GM23338 (cell line): ENCODE results near the gene GP2. TPM values are rescaled to one million over a fixed set of nuclear protein-coding genes. Genes with fewer than 3 reads are reported as not detected.

Source experiments
- ATAC-seq: fragments of 200-7000 bp; cut with Tn5 transposase; 3 replicates; pipeline ENCODE4 v1.9.1; 2020
- DNase-seq: peaks from one replicate; pipeline ENCODE4 v3.0.0-alpha.2; 2015; ENCODE audit warnings: low spot score
- H2AFZ ChIP-seq: fragments of 200-600 bp; sonication (generic); 2 replicates; pipeline ENCODE4 v1.8.0; 2016; ENCODE audit warnings: antibody characterized with exemption, mild to moderate bottlenecking, moderate library complexity
- H3F3A ChIP-seq: fragments of 200-600 bp; sonication (generic); replicated peaks from 2 replicates; pipeline ENCODE4 v1.8.0; 2017; ENCODE audit warnings: antibody characterized with exemption, mixed run types, low read depth
- H3K27ac ChIP-seq: fragments of 200-600 bp; sonication (generic); 2 replicates; pipeline ENCODE4 v1.6.1; 2016; ENCODE audit warnings: low read depth
- H3K27me3 ChIP-seq: fragments of 200-600 bp; sonication (generic); 2 replicates; pipeline ENCODE4 v1.8.0; 2016; ENCODE audit warnings: mild to moderate bottlenecking, mixed run types, moderate library complexity; ENCODE audit not compliant: insufficient read depth
- H3K36me3 ChIP-seq: fragments of 200-600 bp; sonication (generic); 2 replicates; pipeline ENCODE4 v1.8.0; 2016; ENCODE audit warnings: mild to moderate bottlenecking; ENCODE audit not compliant: insufficient read depth
- H3K4me1 ChIP-seq: fragments of 200-600 bp; sonication (generic); 2 replicates; pipeline ENCODE4 v1.8.0; 2016; ENCODE audit warnings: mild to moderate bottlenecking, moderate library complexity; ENCODE audit not compliant: insufficient read depth
- H3K4me2 ChIP-seq: fragments of 200-600 bp; sonication (generic); 2 replicates; pipeline ENCODE4 v1.7.1; 2017; ENCODE audit warnings: mixed run types
- H3K4me3 ChIP-seq: fragments of 200-600 bp; sonication (generic); 2 replicates; pipeline ENCODE4 v1.6.1; 2016; ENCODE audit warnings: mixed run types
- H3K79me2 ChIP-seq: fragments of 200-600 bp; sonication (generic); replicated peaks from 2 replicates; pipeline ENCODE4 v1.8.0; 2017; ENCODE audit warnings: mild to moderate bottlenecking; ENCODE audit not compliant: insufficient read depth
- H3K9me2 ChIP-seq: fragments of 200-600 bp; sonication (generic); 2 replicates; pipeline ENCODE4 v1.8.0; 2017; ENCODE audit not compliant: insufficient read depth
- H4K20me1 ChIP-seq: fragments of 200-600 bp; sonication (generic); replicated peaks from 2 replicates; pipeline ENCODE4 v1.8.0; 2017; ENCODE audit warnings: mild to moderate bottlenecking; ENCODE audit not compliant: insufficient read depth
- H3K27ac Mint-ChIP-seq: 2 replicates; pipeline ENCODE4 v1.8.0; 2020; ENCODE audit warnings: inconsistent platforms, mild to moderate bottlenecking, moderate library complexity, mixed read lengths
- H3K27me3 Mint-ChIP-seq: 3 replicates; pipeline ENCODE4 v1.8.0; 2022; ENCODE audit warnings: low read depth, mild to moderate bottlenecking, moderate library complexity, mixed read lengths, inconsistent platforms; ENCODE audit not compliant: insufficient read depth, poor library complexity
- H3K36me3 Mint-ChIP-seq: 3 replicates; pipeline ENCODE4 v1.8.0; 2021; ENCODE audit warnings: low read depth, mild to moderate bottlenecking, inconsistent platforms, moderate library complexity, mixed read lengths
- H3K4me1 Mint-ChIP-seq: 3 replicates; pipeline ENCODE4 v1.8.0; 2020; ENCODE audit warnings: mild to moderate bottlenecking, inconsistent platforms, mixed read lengths
- H3K4me3 Mint-ChIP-seq: 3 replicates; pipeline ENCODE4 v1.8.0; 2021; ENCODE audit warnings: moderate library complexity, mild to moderate bottlenecking, inconsistent platforms, mixed read lengths
- H3K9me3 Mint-ChIP-seq: 3 replicates; pipeline ENCODE4 v1.8.0; 2020; ENCODE audit warnings: moderate library complexity, mild to moderate bottlenecking, inconsistent platforms, mixed read lengths
- JUNB ChIP-seq: IDR thresholded peaks from one replicate; pipeline ENCODE4 v1.6.1; 2016; ENCODE audit warnings: antibody characterized with exemption; ENCODE audit not compliant: unreplicated experiment
- NANOG ChIP-seq: IDR thresholded peaks from 2 replicates; pipeline ENCODE4 v1.6.1; 2016; ENCODE audit warnings: antibody characterized with exemption, borderline replicate concordance
- ZNF114 ChIP-seq: fragments of 250-450 bp; sonication (Bioruptor Pico); IDR thresholded peaks from 2 replicates; pipeline ENCODE4 v1.5.0; 2020; ENCODE audit warnings: mild to moderate bottlenecking, moderate library complexity
- ZNF331 ChIP-seq: fragments of 250-450 bp; sonication (Bioruptor Pico); IDR thresholded peaks from 2 replicates; pipeline ENCODE4 v1.5.0; 2020; ENCODE audit warnings: low read depth, mild to moderate bottlenecking, moderate library complexity
- polyA plus RNA-seq: library from polyadenylated mRNA; unstranded; fragments of >200 nt; fragmentation: Nextera tagmentation; extraction: Ambion mirVana; gene quantifications from 2 replicates; pipeline ENCODE4 v1.2.1, GENCODE V29; 2016
- total RNA-seq: library from RNA; depleted of rRNA; stranded (reverse); fragments of >200 nt; shearing (Covaris generic); gene quantifications from 2 replicates; pipeline ENCODE4 v1.2.3, GENCODE V29; 2014
- TF ChIP-seq, protein P1 (sequence below): fragments of 250-450 bp; sonication (Bioruptor Pico); IDR thresholded peaks from 2 replicates; pipeline ENCODE4 v1.5.0; 2020; ENCODE audit warnings: mild to moderate bottlenecking, moderate library complexity
- TF ChIP-seq, protein P2 (sequence below), 2 experiments: fragments of 200-600 bp in 1 of 2; sonication (generic) in 1 of 2; conservative IDR thresholded peaks; 2 replicates each; pipeline versions ENCODE4 v1.5.1 to v1.6.1; 2016 to 2017; ENCODE audit warnings: antibody characterized with exemption in 2 of 2, low read depth in 2 of 2, mild to moderate bottlenecking in 2 of 2, moderate library complexity in 1 of 2

Gene GP2
- total and polyA plus RNA-seq, 2 experiments from 2014 or later, result not detected

DNA sequence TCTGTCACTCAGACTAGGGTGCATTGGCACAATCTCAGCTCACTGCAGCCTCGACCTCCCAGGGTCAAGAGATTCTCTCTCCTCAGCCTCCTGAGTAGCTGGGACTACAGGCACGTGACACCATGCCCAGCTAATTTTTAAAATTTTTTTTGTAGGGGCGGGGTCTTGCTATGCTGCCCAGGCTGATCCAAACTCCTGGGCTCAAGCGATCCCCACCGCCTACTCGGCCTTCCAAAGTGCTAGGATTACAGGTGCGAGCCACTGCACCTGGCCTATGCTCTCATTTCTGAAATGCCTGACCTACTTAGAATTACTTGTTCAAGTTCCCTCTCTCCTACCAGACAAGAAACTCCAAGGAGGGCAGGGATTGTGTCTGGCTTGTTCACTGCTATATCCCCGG is 5.1 kb upstream of the GP2 start (continued):
- TF ChIP-seq, protein P1, sequence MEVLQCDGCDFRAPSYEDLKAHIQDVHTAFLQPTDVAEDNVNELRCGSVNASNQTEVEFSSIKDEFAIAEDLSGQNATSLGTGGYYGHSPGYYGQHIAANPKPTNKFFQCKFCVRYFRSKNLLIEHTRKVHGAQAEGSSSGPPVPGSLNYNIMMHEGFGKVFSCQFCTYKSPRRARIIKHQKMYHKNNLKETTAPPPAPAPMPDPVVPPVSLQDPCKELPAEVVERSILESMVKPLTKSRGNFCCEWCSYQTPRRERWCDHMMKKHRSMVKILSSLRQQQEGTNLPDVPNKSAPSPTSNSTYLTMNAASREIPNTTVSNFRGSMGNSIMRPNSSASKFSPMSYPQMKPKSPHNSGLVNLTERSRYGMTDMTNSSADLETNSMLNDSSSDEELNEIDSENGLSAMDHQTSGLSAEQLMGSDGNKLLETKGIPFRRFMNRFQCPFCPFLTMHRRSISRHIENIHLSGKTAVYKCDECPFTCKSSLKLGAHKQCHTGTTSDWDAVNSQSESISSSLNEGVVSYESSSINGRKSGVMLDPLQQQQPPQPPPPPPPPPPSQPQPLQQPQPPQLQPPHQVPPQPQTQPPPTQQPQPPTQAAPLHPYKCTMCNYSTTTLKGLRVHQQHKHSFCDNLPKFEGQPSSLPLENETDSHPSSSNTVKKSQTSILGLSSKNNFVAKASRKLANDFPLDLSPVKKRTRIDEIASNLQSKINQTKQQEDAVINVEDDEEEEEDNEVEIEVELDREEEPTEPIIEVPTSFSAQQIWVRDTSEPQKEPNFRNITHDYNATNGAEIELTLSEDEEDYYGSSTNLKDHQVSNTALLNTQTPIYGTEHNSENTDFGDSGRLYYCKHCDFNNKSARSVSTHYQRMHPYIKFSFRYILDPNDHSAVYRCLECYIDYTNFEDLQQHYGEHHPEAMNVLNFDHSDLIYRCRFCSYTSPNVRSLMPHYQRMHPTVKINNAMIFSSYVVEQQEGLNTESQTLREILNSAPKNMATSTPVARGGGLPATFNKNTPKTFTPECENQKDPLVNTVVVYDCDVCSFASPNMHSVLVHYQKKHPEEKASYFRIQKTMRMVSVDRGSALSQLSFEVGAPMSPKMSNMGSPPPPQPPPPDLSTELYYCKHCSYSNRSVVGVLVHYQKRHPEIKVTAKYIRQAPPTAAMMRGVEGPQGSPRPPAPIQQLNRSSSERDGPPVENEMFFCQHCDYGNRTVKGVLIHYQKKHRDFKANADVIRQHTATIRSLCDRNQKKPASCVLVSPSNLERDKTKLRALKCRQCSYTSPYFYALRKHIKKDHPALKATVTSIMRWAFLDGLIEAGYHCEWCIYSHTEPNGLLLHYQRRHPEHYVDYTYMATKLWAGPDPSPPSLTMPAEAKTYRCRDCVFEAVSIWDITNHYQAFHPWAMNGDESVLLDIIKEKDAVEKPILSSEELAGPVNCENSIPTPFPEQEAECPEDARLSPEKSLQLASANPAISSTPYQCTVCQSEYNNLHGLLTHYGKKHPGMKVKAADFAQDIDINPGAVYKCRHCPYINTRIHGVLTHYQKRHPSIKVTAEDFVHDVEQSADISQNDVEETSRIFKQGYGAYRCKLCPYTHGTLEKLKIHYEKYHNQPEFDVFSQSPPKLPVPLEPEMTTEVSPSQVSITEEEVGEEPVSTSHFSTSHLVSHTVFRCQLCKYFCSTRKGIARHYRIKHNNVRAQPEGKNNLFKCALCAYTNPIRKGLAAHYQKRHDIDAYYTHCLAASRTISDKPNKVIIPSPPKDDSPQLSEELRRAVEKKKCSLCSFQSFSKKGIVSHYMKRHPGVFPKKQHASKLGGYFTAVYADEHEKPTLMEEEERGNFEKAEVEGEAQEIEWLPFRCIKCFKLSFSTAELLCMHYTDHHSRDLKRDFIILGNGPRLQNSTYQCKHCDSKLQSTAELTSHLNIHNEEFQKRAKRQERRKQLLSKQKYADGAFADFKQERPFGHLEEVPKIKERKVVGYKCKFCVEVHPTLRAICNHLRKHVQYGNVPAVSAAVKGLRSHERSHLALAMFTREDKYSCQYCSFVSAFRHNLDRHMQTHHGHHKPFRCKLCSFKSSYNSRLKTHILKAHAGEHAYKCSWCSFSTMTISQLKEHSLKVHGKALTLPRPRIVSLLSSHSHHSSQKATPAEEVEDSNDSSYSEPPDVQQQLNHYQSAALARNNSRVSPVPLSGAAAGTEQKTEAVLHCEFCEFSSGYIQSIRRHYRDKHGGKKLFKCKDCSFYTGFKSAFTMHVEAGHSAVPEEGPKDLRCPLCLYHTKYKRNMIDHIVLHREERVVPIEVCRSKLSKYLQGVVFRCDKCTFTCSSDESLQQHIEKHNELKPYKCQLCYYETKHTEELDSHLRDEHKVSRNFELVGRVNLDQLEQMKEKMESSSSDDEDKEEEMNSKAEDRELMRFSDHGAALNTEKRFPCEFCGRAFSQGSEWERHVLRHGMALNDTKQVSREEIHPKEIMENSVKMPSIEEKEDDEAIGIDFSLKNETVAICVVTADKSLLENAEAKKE (CRISPR knock-in tag), result no peak
- no peak for TF ChIP-seq NANOG

DNA sequence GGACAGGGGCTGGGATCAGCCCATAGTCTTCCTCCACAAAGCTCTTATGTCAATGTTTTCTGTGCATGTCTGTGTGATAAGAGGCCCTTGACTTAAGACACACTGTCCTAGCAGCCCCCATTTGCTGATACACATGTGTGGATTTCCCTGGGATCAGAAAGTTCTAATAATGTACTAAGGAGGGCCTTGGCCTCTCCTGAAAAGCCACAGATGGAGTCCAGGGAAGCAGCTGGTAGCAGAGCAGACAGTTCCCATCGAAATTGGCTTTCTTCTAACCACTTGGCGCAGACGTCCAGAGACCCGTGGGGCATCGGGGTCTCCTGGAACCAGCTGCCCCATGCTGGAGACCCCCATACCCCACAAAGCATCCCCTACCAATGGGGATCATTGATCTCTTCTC is 4.3 kb upstream of the GP2 start:
- H3K36me3 ChIP-seq, result no peaks in the 10 kb centered on the region

More for the DNA sequence above, 4.3 kb upstream of the GP2 start:
- no peaks in the 10 kb centered on the region; the same call in 2 of the 3 replicates for H3K4me1 Mint-ChIP-seq
- no peaks in the 10 kb centered on the region for H3K36me3 Mint-ChIP-seq
- ATAC-seq (no peak), DNase-seq (no peak)
- Histone ChIP-seq H4K20me1 (no peaks in the 10 kb centered on the region), H3K4me2 (no peak overlapping the region), H3K9me2 (peaks cover 1% of the 10 kb centered on the region; the same call in 1 of the 2 replicates), H3K27ac (no peak overlapping the region), H3K79me2 (no peaks in the 10 kb centered on the region), H3K4me3 (no peak overlapping the region), H3F3A (no peaks in the 10 kb centered on the region), H3K4me1 (peaks cover under 1% of the 10 kb centered on the region; the same call in 1 of the 2 replicates), H2AFZ (no peak overlapping the region), H3K27me3 (no peaks in the 10 kb centered on the region)
- H3K9me3 Mint-ChIP-seq, result no peaks in the 10 kb centered on the region; the same call in 2 of the 3 replicates
- no peak overlapping the region for H3K27ac Mint-ChIP-seq
- peaks cover 6% of the 10 kb centered on the region for H3K27me3 Mint-ChIP-seq
- TF ChIP-seq ZNF114 (CRISPR knock-in tag) (no peak), ZNF331 (CRISPR knock-in tag) (no peak), JUNB (no peak)
- TF ChIP-seq, protein P2, sequence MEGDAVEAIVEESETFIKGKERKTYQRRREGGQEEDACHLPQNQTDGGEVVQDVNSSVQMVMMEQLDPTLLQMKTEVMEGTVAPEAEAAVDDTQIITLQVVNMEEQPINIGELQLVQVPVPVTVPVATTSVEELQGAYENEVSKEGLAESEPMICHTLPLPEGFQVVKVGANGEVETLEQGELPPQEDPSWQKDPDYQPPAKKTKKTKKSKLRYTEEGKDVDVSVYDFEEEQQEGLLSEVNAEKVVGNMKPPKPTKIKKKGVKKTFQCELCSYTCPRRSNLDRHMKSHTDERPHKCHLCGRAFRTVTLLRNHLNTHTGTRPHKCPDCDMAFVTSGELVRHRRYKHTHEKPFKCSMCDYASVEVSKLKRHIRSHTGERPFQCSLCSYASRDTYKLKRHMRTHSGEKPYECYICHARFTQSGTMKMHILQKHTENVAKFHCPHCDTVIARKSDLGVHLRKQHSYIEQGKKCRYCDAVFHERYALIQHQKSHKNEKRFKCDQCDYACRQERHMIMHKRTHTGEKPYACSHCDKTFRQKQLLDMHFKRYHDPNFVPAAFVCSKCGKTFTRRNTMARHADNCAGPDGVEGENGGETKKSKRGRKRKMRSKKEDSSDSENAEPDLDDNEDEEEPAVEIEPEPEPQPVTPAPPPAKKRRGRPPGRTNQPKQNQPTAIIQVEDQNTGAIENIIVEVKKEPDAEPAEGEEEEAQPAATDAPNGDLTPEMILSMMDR (conservative IDR thresholded peaks at IDR 0.05; ENCODE audit: low read depth in 2 of 2), result no peak
- no peak overlapping the region for H3K4me3 Mint-ChIP-seq
